Stimulated activated CD8-positive, alpha-beta memory T cell treated with anti-CD3 and anti-CD28 coated beads, Interleukin-12 subunit alpha, Interleukin-12 subunit beta, amount 100 ng/mL, for 24 hours (primary cell): ENCODE data around the gene TBC1D9B.
"Not testable (repeated sequence)": the region's sequence is repeated elsewhere in the genome, so short reads cannot be mapped to it uniquely, and the experiment has no call there.

Experiments
- DNase-seq: peaks from one replicate; pipeline ENCODE4 v3.0.0-alpha.2; 2020; ENCODE audit errors: extremely low read depth

The TBC1D9B gene

GRCh38 chr5:179885491-179886090 is 22.1 kb downstream of the TBC1D9B start:
- no peak for DNase-seq

GRCh38 chr5:179883163-179883562 is 24.5 kb downstream of the TBC1D9B start:
- DNase-seq: no peak

- DNase-seq: no peak
Measured at GRCh38 chr5:179882338-179882737, 25.4 kb downstream of the TBC1D9B start.

- no peak for DNase-seq
Measured at GRCh38 chr5:179880848-179881590, 26.7 kb downstream of the TBC1D9B start.

GRCh38 chr5:179880066-179880650 is 27.5 kb downstream of the TBC1D9B start:
- DNase-seq: no peak

GRCh38 chr5:179879690-179880010 is 28.0 kb downstream of the TBC1D9B start:
- DNase-seq: no peak

GRCh38 chr5:179879003-179879689 is 28.6 kb downstream of the TBC1D9B start:
- DNase-seq: no peak

- DNase-seq: no peak
Measured at GRCh38 chr5:179878222-179879002, 29.3 kb downstream of the TBC1D9B start.

GRCh38 chr5:179876610-179876952 is 31.1 kb downstream of the TBC1D9B start:
- DNase-seq: no peak

GRCh38 chr5:179875741-179876609 is 31.7 kb downstream of the TBC1D9B start:
- DNase-seq: no peak

- DNase-seq: no peak
Measured at GRCh38 chr5:179874536-179875292, 33.0 kb downstream of the TBC1D9B start.

- no peak for DNase-seq
Measured at GRCh38 chr5:179874136-179874535, 33.6 kb downstream of the TBC1D9B start.

GRCh38 chr5:179873588-179874110 is 34.0 kb downstream of the TBC1D9B start:
- DNase-seq: no peak

GRCh38 chr5:179872828-179873575 is 34.7 kb downstream of the TBC1D9B start:
- no peak for DNase-seq

- no peak for DNase-seq
Measured at GRCh38 chr5:179872055-179872827, 35.5 kb downstream of the TBC1D9B start.

GRCh38 chr5:179871533-179871932 is 36.2 kb downstream of the TBC1D9B start:
- DNase-seq: not testable (repeated sequence)

GRCh38 chr5:179870952-179871351 is 36.7 kb downstream of the TBC1D9B start:
- DNase-seq: no peak

GRCh38 chr5:179870403-179870903 is 37.2 kb downstream of the TBC1D9B start:
- no peak for DNase-seq
